HT1080 (cell line): ENCODE results near the gene SLC5A10. TPM values are rescaled to one million over a fixed set of nuclear protein-coding genes. Genes with fewer than 3 reads are reported as not detected.
"Not testable (repeated sequence)": the region's sequence is repeated elsewhere in the genome, so short reads cannot be mapped to it uniquely, and the experiment has no call there.

ENCODE experiments used
- DNase-seq: peaks from one replicate; pipeline ENCODE4 v3.0.0-alpha.2; 2015; ENCODE audit warnings: low read depth
- total RNA-seq: library from RNA; depleted of rRNA; stranded (reverse); fragments of >200 nt; shearing (Covaris generic); gene quantifications from 2 replicates; pipeline ENCODE4 v1.2.3, GENCODE V29; 2014

SLC5A10 gene
- total RNA-seq, 1 experiment from 2014 or later, result not detected

- DNase-seq, result no peak
Measured at GRCh38 chr17:18946536-18946935, 5.4 kb upstream of the SLC5A10 start.

GRCh38 chr17:18947866-18948265 is 4.1 kb upstream of the SLC5A10 start:
- no peak for DNase-seq

GRCh38 chr17:18948476-18949006 is 3.4 kb upstream of the SLC5A10 start:
- DNase-seq, result no peak

DNA sequence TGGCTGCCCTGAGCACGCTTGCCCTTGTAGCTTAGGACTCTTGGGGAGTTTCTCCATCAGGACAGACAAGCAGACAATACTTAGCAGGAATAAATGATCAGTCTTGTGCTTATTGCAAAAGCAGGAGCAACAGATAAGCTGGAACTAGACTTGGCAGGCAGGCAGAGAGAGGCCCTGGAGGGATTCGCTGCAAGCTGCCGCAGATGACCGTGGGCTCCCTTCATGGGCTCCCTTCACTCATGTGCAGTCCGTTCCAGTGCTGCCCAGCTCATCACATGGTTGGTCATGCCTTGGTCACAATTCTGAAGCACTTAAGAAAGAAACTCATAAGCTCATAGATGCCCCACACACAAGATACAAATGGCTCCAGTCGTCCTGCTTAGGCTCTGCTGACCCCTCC is 2.4 kb upstream of the SLC5A10 start:
- no peak for DNase-seq

DNA sequence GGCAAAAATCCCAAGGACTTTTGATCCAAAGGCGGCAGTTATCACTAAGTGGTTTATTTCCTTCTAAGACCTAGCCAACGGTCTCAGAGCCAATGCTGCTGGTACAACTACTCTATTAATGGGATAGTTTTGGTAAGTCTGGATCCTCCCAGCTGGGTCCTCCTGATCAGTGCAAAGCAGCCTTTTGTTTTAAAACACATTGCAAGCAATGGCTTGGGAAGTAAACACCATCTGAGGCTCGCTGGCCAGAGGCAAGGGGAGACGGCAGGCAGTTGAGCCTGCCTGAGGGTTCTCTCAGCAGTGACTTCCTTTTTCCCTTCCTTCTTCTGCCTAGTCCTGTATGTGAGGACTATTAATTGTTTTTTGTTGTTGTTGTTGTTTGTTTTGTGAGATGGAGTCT is 1.6 kb upstream of the SLC5A10 start:
- no peak for DNase-seq

- DNase-seq, result no peak
Measured at GRCh38 chr17:18950944-18951905, 740 bp upstream of the SLC5A10 start.

DNA sequence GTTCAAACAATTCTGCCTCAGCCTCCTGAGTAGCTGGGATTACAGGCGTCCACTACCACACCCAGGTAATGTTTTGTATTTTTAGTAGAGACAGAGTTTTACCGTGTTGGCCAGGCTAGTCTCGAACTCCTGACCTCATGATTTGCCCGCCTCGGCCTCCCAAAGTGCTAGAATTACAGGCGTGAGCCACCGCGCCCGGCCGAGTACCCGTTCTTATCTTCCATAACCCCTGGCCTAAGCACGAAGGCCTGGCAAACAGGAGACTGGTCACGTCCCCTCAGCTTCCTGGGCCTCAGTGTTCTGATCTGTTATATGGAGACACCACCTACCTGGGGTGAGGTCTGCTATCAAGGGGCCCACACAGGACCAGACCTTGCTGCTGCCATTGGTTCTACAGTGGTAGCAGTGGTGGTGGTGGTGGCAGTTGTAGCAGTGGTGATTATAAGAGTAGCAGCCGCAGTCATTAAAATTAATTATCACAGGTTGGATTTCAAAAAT is 1.3 kb downstream of the SLC5A10 start:
- no peak for DNase-seq

DNA sequence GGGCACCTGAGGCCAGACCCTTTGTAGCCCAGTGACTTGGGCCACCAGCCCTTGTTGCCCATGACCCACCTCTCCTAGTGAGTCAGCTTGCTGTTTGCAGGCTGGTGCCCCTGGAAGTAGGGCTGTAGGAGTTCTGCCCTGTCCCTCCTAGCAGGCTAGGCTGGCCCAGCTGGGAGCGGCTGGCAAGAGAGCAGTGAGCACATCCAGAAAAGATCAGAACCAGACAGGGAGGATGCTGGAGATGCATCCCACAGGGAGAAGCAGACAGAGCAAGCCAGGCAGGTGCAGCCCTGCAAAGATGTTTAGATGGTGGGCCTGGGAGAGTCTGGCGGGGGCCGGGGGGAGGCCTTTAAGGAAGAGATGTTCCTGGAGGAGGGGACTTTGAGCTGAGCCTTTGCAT is 2.4 kb downstream of the SLC5A10 start:
- DNase-seq, result no peak

DNA sequence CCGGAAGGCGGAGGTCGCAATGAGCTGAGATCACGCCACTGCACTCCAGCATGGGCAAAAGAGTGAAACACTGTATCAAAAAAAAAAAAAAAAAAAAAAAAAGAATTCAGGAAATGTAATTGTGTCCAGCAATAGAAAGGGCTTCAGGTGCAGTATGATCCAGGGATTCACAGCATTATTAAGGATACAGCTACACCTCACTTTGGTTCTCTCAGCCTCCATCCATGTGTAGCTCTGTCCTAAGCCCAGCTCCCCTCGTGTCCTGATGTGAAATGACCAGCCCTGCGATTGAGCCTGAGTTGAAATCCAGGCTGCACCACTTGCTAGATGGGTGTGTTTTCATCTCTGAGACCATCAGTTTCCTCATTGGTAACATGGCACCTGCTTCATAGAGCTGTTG is 3.0 kb downstream of the SLC5A10 start:
- DNase-seq, result no peak

- not testable (repeated sequence) for DNase-seq
Measured at GRCh38 chr17:18956021-18956420, 4.1 kb downstream of the SLC5A10 start.

DNA sequence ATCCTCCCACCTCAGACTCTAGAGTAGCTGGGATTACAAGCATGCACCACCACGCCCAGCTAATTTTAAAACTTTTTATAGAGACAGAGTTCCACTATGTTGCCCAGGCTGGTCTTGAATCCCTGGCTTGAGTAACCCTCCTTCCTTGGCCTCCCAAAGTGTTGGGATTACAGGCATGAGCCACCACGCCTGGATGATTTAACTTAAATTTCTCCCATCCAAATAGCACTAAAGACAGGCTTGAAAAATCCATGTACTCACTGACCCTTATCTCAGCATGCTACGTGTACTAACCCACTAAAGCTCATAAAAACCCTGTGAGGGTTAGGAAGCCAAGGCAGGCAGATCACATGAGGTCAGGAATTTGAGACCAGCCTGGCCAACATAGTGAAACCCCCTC is 4.6 kb downstream of the SLC5A10 start:
- DNase-seq, result no peak

GRCh38 chr17:18957831-18958230 is 5.9 kb downstream of the SLC5A10 start:
- DNase-seq, result no peak

DNA sequence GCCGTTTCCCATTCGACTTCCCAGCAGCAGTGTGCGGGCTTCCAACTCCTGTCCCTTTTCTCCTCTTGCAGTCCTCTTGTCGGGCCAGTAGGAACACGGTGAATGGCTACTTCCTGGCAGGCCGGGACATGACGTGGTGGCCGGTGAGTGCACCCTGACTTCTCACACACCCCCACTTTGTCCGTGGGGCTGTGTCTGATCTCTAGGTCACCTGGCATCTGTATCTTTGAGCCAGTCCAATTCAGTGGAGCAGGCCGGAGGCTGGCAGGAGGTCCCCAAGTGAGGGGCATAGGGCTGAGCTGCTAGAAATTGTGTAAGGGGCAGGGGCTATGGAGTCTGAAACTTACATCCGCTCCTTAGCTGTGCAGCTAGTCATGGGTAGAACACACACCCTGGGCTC is 6.6 kb downstream of the SLC5A10 start:
- DNase-seq, result no peak

DNA sequence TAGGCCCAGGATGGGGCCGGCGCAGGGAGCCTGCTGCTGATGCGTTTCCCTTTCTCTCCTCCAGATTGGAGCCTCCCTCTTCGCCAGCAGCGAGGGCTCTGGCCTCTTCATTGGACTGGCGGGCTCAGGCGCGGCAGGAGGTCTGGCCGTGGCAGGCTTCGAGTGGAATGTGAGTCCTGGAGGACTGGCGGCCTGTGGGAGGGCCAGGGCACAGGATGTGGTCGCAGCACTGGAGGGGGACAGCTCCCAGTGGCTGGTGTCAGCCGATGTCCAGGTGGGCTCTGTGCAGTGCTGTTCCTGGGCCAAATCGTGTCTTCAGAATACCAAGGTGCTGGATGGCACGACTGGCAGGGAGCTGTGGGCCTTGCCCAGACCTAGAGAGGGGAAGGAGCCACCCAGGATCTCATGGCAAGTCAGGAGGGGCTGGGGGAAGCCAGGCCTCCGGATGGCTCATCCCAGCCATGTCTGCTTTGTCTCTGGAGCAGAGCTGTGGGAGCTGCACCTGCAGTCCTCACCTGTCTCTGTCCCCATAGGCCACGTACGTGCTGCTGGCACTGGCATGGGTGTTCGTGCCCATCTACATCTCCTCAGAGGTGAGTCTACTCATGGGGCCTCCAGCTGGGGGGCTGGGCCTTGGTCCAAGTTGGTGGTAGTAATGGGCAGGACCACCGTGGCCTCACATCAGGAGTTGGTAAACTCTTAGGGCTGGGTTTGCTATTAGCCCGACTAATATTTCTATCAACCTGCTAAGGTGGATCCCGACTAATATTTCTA is 7.3 kb downstream of the SLC5A10 start:
- no peak for DNase-seq

GRCh38 chr17:18959845-18960240 is 7.9 kb downstream of the SLC5A10 start:
- no peak for DNase-seq

DNA sequence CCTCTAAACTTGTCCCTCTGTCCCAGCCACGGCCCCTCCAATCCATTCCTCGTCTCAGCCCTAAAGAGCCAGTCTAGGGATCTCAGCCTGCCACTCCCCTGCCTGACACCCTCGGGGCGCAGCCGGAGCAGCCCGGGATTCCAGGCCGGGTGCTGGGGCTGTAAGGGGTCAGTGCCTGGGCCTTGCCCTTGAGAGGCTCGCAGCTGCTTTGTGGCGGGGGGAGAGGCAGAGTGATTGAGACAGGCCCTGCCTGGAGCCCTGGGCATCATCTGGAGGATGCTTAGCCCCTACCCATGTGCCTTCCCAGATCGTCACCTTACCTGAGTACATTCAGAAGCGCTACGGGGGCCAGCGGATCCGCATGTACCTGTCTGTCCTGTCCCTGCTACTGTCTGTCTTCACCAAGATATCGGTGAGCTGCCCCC is 8.3 kb downstream of the SLC5A10 start:
- DNase-seq, result no peak

DNA sequence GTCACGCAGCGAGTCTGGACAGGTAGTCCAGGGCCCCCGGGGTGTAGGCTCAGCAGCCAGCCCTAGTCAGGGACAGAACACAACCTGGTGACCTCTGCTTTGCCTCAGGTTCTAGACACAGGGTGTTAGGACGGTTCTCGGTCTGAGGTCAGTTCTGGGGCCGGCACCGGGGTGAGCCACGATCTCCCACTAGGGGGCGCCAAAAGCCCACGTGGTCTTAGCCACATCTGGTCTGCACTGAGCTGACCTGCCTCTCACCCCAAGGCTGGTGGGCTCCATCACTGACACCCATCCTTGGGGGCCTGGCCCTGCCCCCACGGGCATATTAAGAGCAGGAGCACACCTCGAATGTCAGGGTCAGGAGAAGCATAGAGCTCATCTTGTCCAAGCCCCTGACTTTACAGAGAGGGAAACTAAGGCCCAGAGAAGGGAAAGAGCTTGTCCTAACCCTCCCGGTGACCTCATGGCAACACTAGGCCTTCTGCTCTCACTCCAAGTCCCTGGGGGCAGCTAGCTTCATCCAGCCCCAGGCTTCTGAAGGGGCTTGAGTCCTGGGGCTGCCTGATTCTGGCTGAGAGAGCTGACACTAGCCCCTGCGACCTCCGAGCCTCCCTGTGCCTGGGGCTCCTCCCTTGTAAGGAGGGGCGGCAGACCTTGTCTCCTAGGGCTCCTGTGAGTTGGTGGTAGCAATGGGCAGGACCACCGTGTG is 9.0 kb downstream of the SLC5A10 start:
- DNase-seq, result peak; percentile 66

- no peak for DNase-seq
Measured at GRCh38 chr17:18961634-18962493, 9.9 kb downstream of the SLC5A10 start.

GRCh38 chr17:18962494-18962815 is 10.5 kb downstream of the SLC5A10 start:
- DNase-seq, result no peak
